A549 (cell line): ENCODE results near the gene MAMLD1. TPM values are rescaled to one million over a fixed set of nuclear protein-coding genes. Genes with fewer than 3 reads are reported as not detected.
A peak's percentile ranks its signal among the peaks of the same experiment; 100 is the strongest.

Experiments
- ATAC-seq, 2 experiments: fragments of 200-7000 bp in 1 of 2; fragments of >200 bp in 1 of 2; cut with Nextera tagmentation in 1 of 2; cut with Tn5 transposase in 1 of 2; 3 replicates each; pipeline versions ENCODE4 v1.8.0 to v1.9.1; 2018 to 2020; ENCODE audit warnings: mild to moderate bottlenecking in 1 of 2, moderate library complexity in 1 of 2
- CTCF ChIA-PET: fragments of 300-600 bp; sonication (Branson Sonifier 250); formaldehyde crosslinking; extraction: SDS; loops from one replicate; lab custom pipeline; 2021; ENCODE audit warnings: antibody characterized with exemption, inconsistent platforms; lab: Yijun Ruan, JAX
- POLR2A ChIA-PET: fragments of 350-600 bp; formaldehyde crosslinking; extraction: SDS; loops from one replicate; lab custom pipeline; 2021; ENCODE audit warnings: antibody characterized with exemption, inconsistent platforms; lab: Yijun Ruan, JAX
- DNase-seq, 2 experiments: peaks; one replicate each; pipeline versions ENCODE4 v3.0.0 to v3.0.0-alpha.2; 2011 to 2016; ENCODE audit warnings: low read depth in 1 of 2, low spot score in 1 of 2
- FAIRE-seq: peaks from 2 replicates; lab custom pipeline; 2011; peaks lifted over from hg19 to GRCh38; lab: Jason Lieb, UNC
- H3K27ac ChIP-seq, 2 experiments: fragments of >200 bp; sonication (Bioruptor Twin); formaldehyde crosslinking; 3 replicates each; pipeline ENCODE4 v1.5.1; 2016 to 2017
- H3K4me1 ChIP-seq: fragments of >200 bp; sonication (Bioruptor Twin); formaldehyde crosslinking; 3 replicates; pipeline ENCODE4 v1.6.1; 2016
- H3K4me2 ChIP-seq: fragments of >200 bp; sonication (Bioruptor Twin); formaldehyde crosslinking; 3 replicates; pipeline ENCODE4 v1.6.1; 2016
- H3K4me3 ChIP-seq: fragments of >200 bp; sonication (Bioruptor Twin); formaldehyde crosslinking; 3 replicates; pipeline ENCODE4 v1.5.1; 2016
- H3K9me3 ChIP-seq: fragments of >200 bp; sonication (Bioruptor Twin); formaldehyde crosslinking; 3 replicates; pipeline ENCODE4 v1.6.1; 2016
- BCL3 ChIP-seq: fragments of >200 bp; sonication (Bioruptor Twin); formaldehyde crosslinking; IDR thresholded peaks from 3 replicates; pipeline ENCODE4 v1.6.1; 2016
- CHD2 ChIP-seq: fragments of 150-350 bp; IDR thresholded peaks from 2 replicates; pipeline ENCODE4 v1.6.1; 2014; ENCODE audit warnings: low read length; ENCODE audit not compliant: partially characterized antibody
- CHD4 ChIP-seq: fragments of 200-600 bp; sonication (generic); IDR thresholded peaks from 2 replicates; pipeline ENCODE4 v1.6.1; 2016; ENCODE audit warnings: antibody characterized with exemption, mild to moderate bottlenecking, borderline replicate concordance
- E2F6 ChIP-seq: IDR thresholded peaks from 2 replicates; pipeline ENCODE4 v1.6.1; 2012; ENCODE audit warnings: low read depth, borderline replicate concordance
- EHMT2 ChIP-seq: fragments of 200-600 bp; sonication (generic); IDR thresholded peaks from 2 replicates; pipeline ENCODE4 v1.6.1; 2016; ENCODE audit warnings: antibody characterized with exemption, low read depth, mild to moderate bottlenecking, moderate library complexity
- ESRRA ChIP-seq: fragments of 150-350 bp; IDR thresholded peaks from 2 replicates; pipeline ENCODE4 v1.6.1; 2014; ENCODE audit warnings: mild to moderate bottlenecking, low read length, borderline replicate concordance
- FOSL2 ChIP-seq, 2 experiments: fragments of 450-650 bp in 1 of 2; fragments of >200 bp in 1 of 2; sonication (Bioruptor Twin) in 1 of 2; formaldehyde crosslinking; IDR thresholded peaks; 2 replicates each; pipeline versions ENCODE4 v1.5.0 to v1.6.1; 2016 to 2020; ENCODE audit warnings: mild to moderate bottlenecking in 1 of 2, moderate library complexity in 1 of 2
- FOXS1 ChIP-seq: fragments of 250-450 bp; sonication (Bioruptor Pico); IDR thresholded peaks from 2 replicates; pipeline ENCODE4 v1.5.0; 2020; ENCODE audit warnings: mild to moderate bottlenecking, moderate library complexity
- HES2 ChIP-seq: fragments of >200 bp; sonication (Bioruptor Twin); formaldehyde crosslinking; IDR thresholded peaks from 2 replicates; pipeline ENCODE4 v1.6.1; 2016
- HEYL ChIP-seq: fragments of 250-450 bp; sonication (Bioruptor Pico); IDR thresholded peaks from 2 replicates; pipeline ENCODE4 v1.8.0; 2021; ENCODE audit warnings: mild to moderate bottlenecking, moderate library complexity
- HOXB13 ChIP-seq: fragments of 250-450 bp; sonication (Bioruptor Pico); IDR thresholded peaks from 2 replicates; pipeline ENCODE4 v1.5.0; 2020; ENCODE audit warnings: low read depth, mild to moderate bottlenecking, moderate library complexity
- JUNB ChIP-seq: fragments of >200 bp; sonication (Bioruptor Twin); formaldehyde crosslinking; IDR thresholded peaks from 2 replicates; pipeline ENCODE4 v1.6.1; 2016
- MAFK ChIP-seq: fragments of 450-650 bp; IDR thresholded peaks from 2 replicates; pipeline ENCODE4 v1.6.1; 2014; ENCODE audit not compliant: partially characterized antibody
- MAX ChIP-seq: IDR thresholded peaks from 2 replicates; pipeline ENCODE4 v1.6.1; 2012
- MYC ChIP-seq: IDR thresholded peaks from 2 replicates; pipeline ENCODE4 v1.6.1; 2012; ENCODE audit warnings: mild to moderate bottlenecking, inconsistent platforms, low read length, improper control_type of control experiment, borderline replicate concordance
- NR3C1 ChIP-seq: fragments of >200 bp; sonication (Bioruptor Twin); formaldehyde crosslinking; IDR thresholded peaks from 3 replicates; pipeline ENCODE4 v1.6.1; 2017
- PHF8 ChIP-seq: fragments of 200-600 bp; sonication (generic); IDR thresholded peaks from 2 replicates; pipeline ENCODE4 v1.6.1; 2016; ENCODE audit warnings: low read depth, mild to moderate bottlenecking, antibody characterized with exemption, moderate library complexity, borderline replicate concordance
- POLR2A ChIP-seq: IDR thresholded peaks from 2 replicates; pipeline ENCODE4 v1.6.1; 2012; ENCODE audit warnings: mild to moderate bottlenecking, low read length
- POLR2AphosphoS2 ChIP-seq: conservative IDR thresholded peaks from 2 replicates; pipeline ENCODE4 v1.6.1; 2012; ENCODE audit warnings: low read length, improper control_type of control experiment, inconsistent platforms
- RCOR1 ChIP-seq: fragments of 150-350 bp; IDR thresholded peaks from 2 replicates; pipeline ENCODE4 v1.6.1; 2014; ENCODE audit warnings: antibody characterized with exemption, low read length, low read depth
- REST ChIP-seq: fragments of 200-600 bp; sonication (generic); IDR thresholded peaks from 2 replicates; pipeline ENCODE4 v1.6.1; 2016; ENCODE audit warnings: antibody characterized with exemption, mild to moderate bottlenecking, moderate library complexity
- RFX5 ChIP-seq: fragments of 450-650 bp; IDR thresholded peaks from 2 replicates; pipeline ENCODE4 v1.7.1; 2014; ENCODE audit warnings: antibody characterized with exemption, mild to moderate bottlenecking, moderate library complexity
- SREBF2 ChIP-seq: fragments of 450-650 bp; IDR thresholded peaks from 2 replicates; pipeline ENCODE4 v1.6.1; 2014; ENCODE audit warnings: mild to moderate bottlenecking, moderate library complexity
- TFCP2L1 ChIP-seq: fragments of 250-450 bp; sonication (Bioruptor Pico); IDR thresholded peaks from 2 replicates; pipeline ENCODE4 v1.5.0; 2021; ENCODE audit warnings: mild to moderate bottlenecking
- USF2 ChIP-seq: fragments of 450-650 bp; IDR thresholded peaks from 2 replicates; pipeline ENCODE4 v1.6.1; 2014; ENCODE audit warnings: antibody characterized with exemption
- ZFP36 ChIP-seq: fragments of 450-650 bp; IDR thresholded peaks from 2 replicates; pipeline ENCODE4 v1.6.1; 2014; ENCODE audit warnings: borderline replicate concordance; ENCODE audit not compliant: partially characterized antibody
- ZNF302 ChIP-seq: fragments of 250-450 bp; sonication (Bioruptor Pico); IDR thresholded peaks from 2 replicates; pipeline ENCODE4 v1.9.0; 2021; ENCODE audit warnings: inconsistent platforms, mild to moderate bottlenecking, moderate library complexity
- WGBS: methylation state at CpG from one replicate; pipeline ENCODE4 v1.1.6; 2017; ENCODE audit errors: missing lambda C conversion rate; 5-methylcytosine and 5-hydroxymethylcytosine counted together
- polyA plus RNA-seq, 4 experiments: library from polyadenylated mRNA; depleted of rRNA in 3 of 4; stranded (reverse); fragments of >200 nt; fragmentation: RNase III in 1 of 4; extraction: RNeasy Plus Mini Kit Qiagen cat#74134 plus additional on column Dnase treatment in 1 of 4; gene quantifications; 2 replicates in 3 of 4; 3 replicates in 1 of 4; pipeline ENCODE4 v1.2.3, GENCODE V29; 2011 to 2017

Gene MAMLD1
- polyA plus RNA-seq, 2 of the 4 experiments (the other 2 are of a cell fraction): 1.2 to 2.3 TPM

- TF ChIP-seq EHMT2: no peak
Measured at GRCh38 chrX:150451953-150452352, 88.8 kb downstream of the MAMLD1 start (continued).

- FAIRE-seq: peak; percentile 13
- Histone ChIP-seq H3K4me2 (no peak overlapping the region), H3K27ac (no peak overlapping the region), H3K4me1 (peaks cover 6% of the 10 kb centered on the region; the same call in 1 of the 3 replicates)
- TF ChIP-seq SREBF2: no peak
- TF ChIP-seq HEYL: no peak
- no peak for TF ChIP-seq ZFP36
- no peak for TF ChIP-seq PHF8
- no peak for TF ChIP-seq BCL3
- TF ChIP-seq HOXB13 (CRISPR knock-in tag): no peak
- TF ChIP-seq ZNF302 (CRISPR knock-in tag): no peak
- TF ChIP-seq CHD2: no peak
- TF ChIP-seq RFX5: no peak
- TF ChIP-seq MAFK: no peak
- TF ChIP-seq MAX: no peak
- TF ChIP-seq POLR2A: no peak
- no peak for TF ChIP-seq JUNB
- TF ChIP-seq, all 56 proteins: peak for 0
- CTCF ChIA-PET: no interaction called here
- POLR2A ChIA-PET: no interaction called here
- H3K9me3 ChIP-seq: no peaks in the 10 kb centered on the region
- no peak for ATAC-seq
- no peak for DNase-seq
- no peak overlapping the region for H3K4me3 ChIP-seq
Measured at GRCh38 chrX:150454083-150454482, 91.0 kb downstream of the MAMLD1 start.

- ATAC-seq (no peak), DNase-seq (no peak), FAIRE-seq (peak; percentile 74)
- ChIA-PET POLR2A (no interaction called here), CTCF (no interaction called here)
- no peak overlapping the region for H3K27ac ChIP-seq
- no peaks in the 10 kb centered on the region for H3K9me3 ChIP-seq
- H3K4me2 ChIP-seq: no peak overlapping the region
- 91% methylated on average over 5 of the region's 5 CpGs for WGBS
- peaks cover 6% of the 10 kb centered on the region; the same call in 1 of the 3 replicates for H3K4me1 ChIP-seq
- TF ChIP-seq REST: no peak
- no peak for TF ChIP-seq NR3C1
- TF ChIP-seq TFCP2L1 (CRISPR knock-in tag): no peak
- TF ChIP-seq MYC: no peak
- no peak for TF ChIP-seq ZNF302 (CRISPR knock-in tag)
- TF ChIP-seq ZFP36: no peak
- TF ChIP-seq USF2: no peak
- no peak for TF ChIP-seq POLR2A
- no peak for TF ChIP-seq FOXS1 (CRISPR knock-in tag)
- no peak for TF ChIP-seq FOSL2 (IDR thresholded peaks at IDR 0.05)
- no peak for TF ChIP-seq FOSL2 (CRISPR knock-in tag; IDR thresholded peaks at IDR 0.05)
- TF ChIP-seq CHD4: no peak
- TF ChIP-seq HES2: no peak
- no peak for TF ChIP-seq E2F6
- no peak for TF ChIP-seq ESRRA
- TF ChIP-seq POLR2AphosphoS2: no peak
- no peak for TF ChIP-seq RCOR1
- no peak for TF ChIP-seq MAFK
- TF ChIP-seq, all 56 proteins: peak for 0
- H3K4me3 ChIP-seq: no peak overlapping the region
Measured at GRCh38 chrX:150454508-150455214, 91.5 kb downstream of the MAMLD1 start.
